K562 (cell line): ENCODE results near the gene KRTAP12-2.

Experiments used
- ATF1 ChIP-seq, 2 experiments: fragments of 450-650 bp in 1 of 2; IDR thresholded peaks; 2 replicates each; pipeline ENCODE4 v1.6.1; 2016; ENCODE audit warnings: missing compliant biosample characterization in 1 of 2, missing genetic modification characterization in 1 of 2
- CREB3 ChIP-seq: fragments of 450-650 bp; conservative IDR thresholded peaks from 2 replicates; pipeline ENCODE4 v1.6.1; 2016; ENCODE audit warnings: missing genetic modification characterization, low read depth, mild to moderate bottlenecking, missing compliant biosample characterization, moderate library complexity
- CTCF ChIP-seq, 3 experiments: IDR thresholded peaks in 2 of 3; conservative IDR thresholded peaks in 1 of 3; 2 replicates each; pipeline ENCODE4 v1.5.1; 2011 to 2012; ENCODE audit warnings: low read length in 3 of 3, mild to moderate bottlenecking in 3 of 3, control low read depth in 2 of 3, improper control_type of control experiment in 1 of 3, inconsistent platforms in 1 of 3, low read depth in 1 of 3, mixed read lengths in 1 of 3, moderate library complexity in 1 of 3; ENCODE audit not compliant: insufficient read depth in 2 of 3
- EGR1 ChIP-seq: fragments of 450-650 bp; conservative IDR thresholded peaks from 2 replicates; pipeline ENCODE4 v1.6.1; 2017; ENCODE audit warnings: mild to moderate bottlenecking
- ELF1 ChIP-seq: fragments of 200-800 bp; sonication (Bioruptor generic); IDR thresholded peaks from 2 replicates; pipeline ENCODE4 v1.6.1; 2016; ENCODE audit warnings: missing genetic modification characterization, missing compliant biosample characterization
- EP300 ChIP-seq: IDR thresholded peaks from 2 replicates; pipeline ENCODE4 v1.6.1; 2012; ENCODE audit warnings: low read length, improper control_type of control experiment
- FOXA3 ChIP-seq, 2 experiments: fragments of 450-650 bp in 1 of 2; sonication (generic) in 1 of 2; formaldehyde crosslinking; IDR thresholded peaks in 1 of 2; conservative IDR thresholded peaks in 1 of 2; 2 replicates each; pipeline versions ENCODE4 v1.4.0 to v1.8.0; 2020 to 2022; ENCODE audit warnings: mild to moderate bottlenecking in 2 of 2, missing genetic modification reagents in 1 of 2
- FOXP1 ChIP-seq: sonication (generic); formaldehyde crosslinking; IDR thresholded peaks from 2 replicates; pipeline ENCODE4 v1.8.0; 2022; ENCODE audit warnings: mild to moderate bottlenecking, missing genetic modification reagents
- HMG20A ChIP-seq: fragments of 450-650 bp; formaldehyde crosslinking; conservative IDR thresholded peaks from 2 replicates; pipeline ENCODE4 v1.4.0; 2020; ENCODE audit warnings: mild to moderate bottlenecking, mixed read lengths
- MAFK ChIP-seq: IDR thresholded peaks from 2 replicates; pipeline ENCODE4 v1.6.1; 2011; ENCODE audit warnings: low read length, improper control_type of control experiment
- PCBP2 ChIP-seq: fragments of 200-400 bp; formaldehyde crosslinking; IDR thresholded peaks from 2 replicates; pipeline ENCODE4 v1.6.1; 2018; ENCODE audit warnings: low read length, low read depth, mild to moderate bottlenecking, moderate library complexity; ENCODE audit not compliant: poor library complexity, severe bottlenecking
- REST ChIP-seq, 2 experiments: fragments of 450-650 bp; formaldehyde crosslinking in 1 of 2; IDR thresholded peaks; 2 replicates each; pipeline versions ENCODE4 v1.4.0 to v1.6.1; 2014 to 2020; ENCODE audit warnings: mild to moderate bottlenecking in 2 of 2, borderline replicate concordance in 1 of 2, low read depth in 1 of 2
- TCF7 ChIP-seq: sonication (generic); IDR thresholded peaks from 2 replicates; pipeline ENCODE4 v1.6.1; 2016; ENCODE audit warnings: antibody characterized with exemption, borderline replicate concordance

- TF ChIP-seq TCF7 (no peak), EP300 (no peak), CTCF (IDR thresholded peaks at IDR 0.05 in 2 of 3, conservative IDR thresholded peaks at IDR 0.05 in 1 of 3; ENCODE audit: insufficient read depth in 2 of 3, low read depth in 1 of 3, low read length in 3 of 3) (no peak), HMG20A (CRISPR knock-in tag) (no peak), MAFK (no peak), ELF1 (tag) (no peak), CREB3 (tag) (no peak), EGR1 (no peak), FOXP1 (CRISPR knock-in tag) (no peak), REST (IDR thresholded peaks at IDR 0.05; ENCODE audit: borderline replicate concordance) (no peak), REST (CRISPR knock-in tag; IDR thresholded peaks at IDR 0.05; ENCODE audit: low read depth) (no peak), PCBP2 (no peak), ATF1 (CRISPR knock-in tag; IDR thresholded peaks at IDR 0.05) (no peak), ATF1 (tag; IDR thresholded peaks at IDR 0.05) (no peak), FOXA3 (CRISPR knock-in tag; conservative IDR thresholded peaks at IDR 0.05 in 1 of 2, IDR thresholded peaks at IDR 0.05 in 1 of 2) (no peak)
These were observed 12.1 kb downstream of the KRTAP12-2 start, which contains the start of gene KRTAP12-4 for GRCh38 chr21:44654576-44655175.
